ENCODE data around the gene RARRES2.

DNA sequence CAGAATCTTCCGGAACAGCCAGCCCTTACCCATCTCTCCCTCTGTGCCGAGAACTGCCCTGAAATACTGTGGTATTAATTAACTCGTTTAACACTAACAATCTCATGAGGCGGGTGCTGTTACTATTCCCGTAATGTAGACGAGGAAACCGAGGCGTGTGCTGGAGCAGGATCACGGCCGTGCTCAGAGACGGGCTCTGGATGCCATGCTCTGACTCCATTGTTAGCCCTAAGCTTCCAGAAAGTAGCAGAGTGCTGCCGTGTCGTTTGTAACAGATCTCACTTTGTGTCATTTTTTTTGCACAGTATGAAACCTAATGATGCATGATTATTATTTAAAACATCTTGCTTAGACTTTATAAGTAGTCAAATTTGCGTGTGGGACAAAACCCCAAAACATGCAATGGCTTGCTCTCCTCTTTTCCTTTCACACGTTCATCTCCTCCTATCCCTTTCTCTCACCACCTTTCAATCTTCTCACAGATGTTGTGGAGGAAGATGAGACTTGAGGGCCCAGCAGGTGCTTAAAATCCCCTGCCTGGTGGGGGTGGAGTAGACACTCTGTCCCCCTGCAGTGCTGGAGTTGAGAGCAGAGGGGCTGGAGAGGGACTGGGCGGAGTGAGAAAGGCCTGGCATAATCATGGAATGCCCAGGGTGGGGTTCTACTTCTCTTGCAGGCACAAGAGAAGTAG is 17.6 kb downstream of the RARRES2 start:
- TF ChIP-seq, protein P1, sequence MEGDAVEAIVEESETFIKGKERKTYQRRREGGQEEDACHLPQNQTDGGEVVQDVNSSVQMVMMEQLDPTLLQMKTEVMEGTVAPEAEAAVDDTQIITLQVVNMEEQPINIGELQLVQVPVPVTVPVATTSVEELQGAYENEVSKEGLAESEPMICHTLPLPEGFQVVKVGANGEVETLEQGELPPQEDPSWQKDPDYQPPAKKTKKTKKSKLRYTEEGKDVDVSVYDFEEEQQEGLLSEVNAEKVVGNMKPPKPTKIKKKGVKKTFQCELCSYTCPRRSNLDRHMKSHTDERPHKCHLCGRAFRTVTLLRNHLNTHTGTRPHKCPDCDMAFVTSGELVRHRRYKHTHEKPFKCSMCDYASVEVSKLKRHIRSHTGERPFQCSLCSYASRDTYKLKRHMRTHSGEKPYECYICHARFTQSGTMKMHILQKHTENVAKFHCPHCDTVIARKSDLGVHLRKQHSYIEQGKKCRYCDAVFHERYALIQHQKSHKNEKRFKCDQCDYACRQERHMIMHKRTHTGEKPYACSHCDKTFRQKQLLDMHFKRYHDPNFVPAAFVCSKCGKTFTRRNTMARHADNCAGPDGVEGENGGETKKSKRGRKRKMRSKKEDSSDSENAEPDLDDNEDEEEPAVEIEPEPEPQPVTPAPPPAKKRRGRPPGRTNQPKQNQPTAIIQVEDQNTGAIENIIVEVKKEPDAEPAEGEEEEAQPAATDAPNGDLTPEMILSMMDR (IDR thresholded peaks at IDR 0.05; ENCODE audit: borderline replicate concordance, extremely low read depth, low read length, poor library complexity, severe bottlenecking): no peak
- TF ChIP-seq EZH2 (IDR thresholded peaks at IDR 0.05; ENCODE audit: borderline replicate concordance, low read depth, low read length, severe bottlenecking): no peak

All from DND-41 (cell line).